RWPE2 (cell line): ENCODE results near the gene GALNT16.
A peak's percentile ranks its signal among the peaks of the same experiment; 100 is the strongest.

Experiments used
- ATAC-seq: fragments of 200-7000 bp; cut with Tn5 transposase; 3 replicates; pipeline ENCODE4 v1.9.1; 2021; ENCODE audit warnings: low read depth
- DNase-seq: peaks from one replicate; pipeline ENCODE4 v3.0.0-alpha.2; 2020; ENCODE audit warnings: low spot score
- H3K27ac ChIP-seq: fragments of 450-650 bp; 2 replicates; pipeline ENCODE4 v1.5.1; 2017; ENCODE audit warnings: mild to moderate bottlenecking; ENCODE audit not compliant: poor library complexity, severe bottlenecking
- H3K27me3 ChIP-seq: fragments of 250-450 bp; sonication (Bioruptor Pico); 2 replicates; pipeline ENCODE4 v1.5.1; 2021; ENCODE audit warnings: mild to moderate bottlenecking, moderate library complexity; ENCODE audit not compliant: insufficient read depth, poor library complexity, severe bottlenecking
- H3K36me3 ChIP-seq: fragments of 250-450 bp; sonication (Bioruptor Pico); 2 replicates; pipeline ENCODE4 v1.5.1; 2020; ENCODE audit warnings: low read depth, mild to moderate bottlenecking, moderate library complexity
- H3K4me1 ChIP-seq: fragments of 250-450 bp; sonication (Bioruptor Pico); 2 replicates; pipeline ENCODE4 v1.5.1; 2021; ENCODE audit warnings: mild to moderate bottlenecking, moderate library complexity; ENCODE audit not compliant: insufficient read depth, poor library complexity, severe bottlenecking
- H3K4me3 ChIP-seq: fragments of 250-450 bp; sonication (Bioruptor Pico); 2 replicates; pipeline ENCODE4 v1.5.1; 2021; ENCODE audit warnings: mild to moderate bottlenecking, moderate library complexity; ENCODE audit not compliant: severe bottlenecking
- H3K9me3 ChIP-seq: fragments of 250-450 bp; sonication (Bioruptor Pico); 2 replicates; pipeline ENCODE4 v1.5.1; 2021; ENCODE audit warnings: mild to moderate bottlenecking, moderate library complexity; ENCODE audit not compliant: severe bottlenecking
- CTCF ChIP-seq: fragments of 450-650 bp; IDR thresholded peaks from one replicate; pipeline ENCODE4 v1.5.1; 2017; ENCODE audit warnings: mild to moderate bottlenecking, moderate library complexity; ENCODE audit not compliant: poor library complexity, severe bottlenecking

The GALNT16 gene

GRCh38 chr14:69249603-69250002 is 10.4 kb upstream of the GALNT16 start:
- H3K9me3 ChIP-seq, result no peaks in the 10 kb centered on the region
- DNase-seq (no peak), ATAC-seq (no peak)
- H3K36me3 ChIP-seq, result no peaks in the 10 kb centered on the region
- no peak for TF ChIP-seq CTCF
- H3K27ac ChIP-seq, result no peak overlapping the region
- H3K4me3 ChIP-seq, result no peak overlapping the region
- H3K4me1 ChIP-seq, result no peaks in the 10 kb centered on the region
- no peaks in the 10 kb centered on the region for H3K27me3 ChIP-seq

DNA sequence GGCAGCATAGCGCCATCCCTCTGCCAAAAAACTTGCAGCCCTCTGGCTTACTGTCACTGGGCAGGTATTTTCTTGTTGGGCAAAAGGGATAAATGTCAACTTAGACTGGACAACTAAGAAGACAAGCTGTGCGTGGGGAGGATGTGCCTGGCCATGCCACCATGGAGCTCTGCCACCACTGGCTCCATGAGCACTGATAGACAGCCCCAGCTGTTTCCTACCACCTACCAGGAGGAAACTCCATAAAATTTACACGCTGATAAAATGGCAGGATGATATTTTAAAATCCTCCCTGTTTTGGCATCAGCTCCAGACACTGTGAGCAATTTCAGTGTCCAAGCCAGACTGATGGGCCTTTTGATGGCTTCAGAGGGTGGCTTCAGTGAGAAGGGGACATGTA is 7.1 kb upstream of the GALNT16 start:
- TF ChIP-seq CTCF, result no peak
- Histone ChIP-seq H3K4me3 (no peak overlapping the region), H3K9me3 (no peaks in the 10 kb centered on the region), H3K4me1 (no peaks in the 10 kb centered on the region), H3K27ac (no peak overlapping the region), H3K36me3 (no peaks in the 10 kb centered on the region), H3K27me3 (peaks cover 8% of the 10 kb centered on the region)
- DNase-seq, result no peak
- ATAC-seq, result no peak

GRCh38 chr14:69259168-69259526 is 811 bp upstream of the GALNT16 start:
- ATAC-seq (no peak), DNase-seq (no peak)
- Histone ChIP-seq H3K27me3 (peaks cover 71% of the 10 kb centered on the region), H3K4me1 (no peaks in the 10 kb centered on the region), H3K9me3 (no peaks in the 10 kb centered on the region), H3K27ac (no peak overlapping the region), H3K36me3 (no peaks in the 10 kb centered on the region), H3K4me3 (no peak overlapping the region)
- TF ChIP-seq CTCF, result no peak

GRCh38 chr14:69260190-69260860 is 367 bp downstream of the GALNT16 start:
- Histone ChIP-seq H3K4me3 (peak overlapping the region; percentile 34), H3K27ac (no peak overlapping the region), H3K4me1 (no peaks in the 10 kb centered on the region), H3K9me3 (no peaks in the 10 kb centered on the region), H3K27me3 (peaks cover 79% of the 10 kb centered on the region), H3K36me3 (no peaks in the 10 kb centered on the region)
- ATAC-seq (peak; percentile 28), DNase-seq (no peak)
- TF ChIP-seq CTCF, result no peak

GRCh38 chr14:69260861-69261564 is 1.1 kb downstream of the GALNT16 start:
- Histone ChIP-seq H3K4me1 (no peaks in the 10 kb centered on the region), H3K4me3 (peak overlapping the region; percentile 34), H3K9me3 (no peaks in the 10 kb centered on the region), H3K36me3 (no peaks in the 10 kb centered on the region), H3K27me3 (peaks cover 79% of the 10 kb centered on the region), H3K27ac (no peak overlapping the region)
- ATAC-seq (0 out of 3 replicates have a peak, but pooled peaks have one; percentile 8), DNase-seq (no peak)
- TF ChIP-seq CTCF, result peak; percentile 59
